ENCODE measurements around the gene TMEM50B.
"Not testable (repeated sequence)": the region's sequence is repeated elsewhere in the genome, so short reads cannot be mapped to it uniquely, and the experiment has no call there.

TMEM50B gene

GRCh38 chr21:33479679-33480480, at the start of gene TMEM50B:
Gene TMEM50B (minus strand): TSS chr21:33479974. CDS start chr21:33468885, 11,089 bp downstream.
- Mint-ChIP-seq H3K27me3 (no peaks in the 10 kb centered on the region), H3K4me1 (ENCODE audit: low read depth) (peaks cover 24% of the 10 kb centered on the region), H3K9me3 (ENCODE audit: low read depth) (no peaks in the 10 kb centered on the region), H3K36me3 (no peaks in the 10 kb centered on the region), H3K27ac (peak within 1 kb of the TSS; percentile 96), H3K4me3 (peak within 1 kb of the TSS; percentile 95)

- H3K27ac Mint-ChIP-seq: no peak overlapping the region
- H3K9me3 Mint-ChIP-seq (ENCODE audit: low read depth): no peaks in the 10 kb centered on the region
- H3K4me3 Mint-ChIP-seq: no peak overlapping the region
- peaks cover 5% of the 10 kb centered on the region for H3K36me3 Mint-ChIP-seq
- H3K4me1 Mint-ChIP-seq (ENCODE audit: low read depth): no peaks in the 10 kb centered on the region
- no peaks in the 10 kb centered on the region for H3K27me3 Mint-ChIP-seq
Measured at GRCh38 chr21:33522953-33523349, 43.2 kb upstream of the TMEM50B start.

- Mint-ChIP-seq H3K27me3 (no peaks in the 10 kb centered on the region), H3K27ac (no peak overlapping the region), H3K4me1 (ENCODE audit: low read depth) (no peaks in the 10 kb centered on the region), H3K4me3 (no peak overlapping the region), H3K9me3 (ENCODE audit: low read depth) (no peaks in the 10 kb centered on the region), H3K36me3 (peaks cover 5% of the 10 kb centered on the region)
Measured at GRCh38 chr21:33522297-33522952, 42.7 kb upstream of the TMEM50B start.

- Mint-ChIP-seq H3K4me3 (no peak overlapping the region), H3K27me3 (no peaks in the 10 kb centered on the region), H3K36me3 (peaks cover 16% of the 10 kb centered on the region), H3K9me3 (ENCODE audit: low read depth) (no peaks in the 10 kb centered on the region), H3K4me1 (ENCODE audit: low read depth) (peaks cover 3% of the 10 kb centered on the region), H3K27ac (no peak overlapping the region)
Measured at GRCh38 chr21:33518899-33519298, 39.1 kb upstream of the TMEM50B start.

- Mint-ChIP-seq H3K27ac (peak overlapping the region; percentile 51), H3K27me3 (no peaks in the 10 kb centered on the region), H3K9me3 (ENCODE audit: low read depth) (no peaks in the 10 kb centered on the region), H3K4me1 (ENCODE audit: low read depth) (peaks cover 3% of the 10 kb centered on the region), H3K4me3 (no peak overlapping the region), H3K36me3 (peaks cover 18% of the 10 kb centered on the region)
Measured at GRCh38 chr21:33514229-33514628, 34.5 kb upstream of the TMEM50B start.

- Mint-ChIP-seq H3K4me1 (ENCODE audit: low read depth) (peaks cover 3% of the 10 kb centered on the region), H3K36me3 (peaks cover 23% of the 10 kb centered on the region), H3K4me3 (no peak overlapping the region), H3K27ac (no peak overlapping the region), H3K9me3 (ENCODE audit: low read depth) (no peaks in the 10 kb centered on the region), H3K27me3 (no peaks in the 10 kb centered on the region)
Measured at GRCh38 chr21:33512481-33512880, 32.7 kb upstream of the TMEM50B start.

GRCh38 chr21:33511639-33512038, 31.9 kb upstream of the TMEM50B start:
- H3K27me3 Mint-ChIP-seq: no peaks in the 10 kb centered on the region
- no peak overlapping the region for H3K27ac Mint-ChIP-seq
- H3K9me3 Mint-ChIP-seq (ENCODE audit: low read depth): no peaks in the 10 kb centered on the region
- H3K4me1 Mint-ChIP-seq (ENCODE audit: low read depth): peaks cover 3% of the 10 kb centered on the region
- H3K36me3 Mint-ChIP-seq: peaks cover 25% of the 10 kb centered on the region
- H3K4me3 Mint-ChIP-seq: no peak overlapping the region

GRCh38 chr21:33510826-33511225, 31.1 kb upstream of the TMEM50B start:
- H3K4me3 Mint-ChIP-seq: no peak overlapping the region
- no peak overlapping the region for H3K27ac Mint-ChIP-seq
- H3K27me3 Mint-ChIP-seq: no peaks in the 10 kb centered on the region
- no peaks in the 10 kb centered on the region for H3K9me3 Mint-ChIP-seq (ENCODE audit: low read depth)
- H3K36me3 Mint-ChIP-seq: peaks cover 27% of the 10 kb centered on the region
- H3K4me1 Mint-ChIP-seq (ENCODE audit: low read depth): peaks cover 3% of the 10 kb centered on the region

- not testable (repeated sequence) for H3K9me3 Mint-ChIP-seq (ENCODE audit: low read depth); H3K4me3 Mint-ChIP-seq; H3K27ac Mint-ChIP-seq; H3K27me3 Mint-ChIP-seq; H3K4me1 Mint-ChIP-seq (ENCODE audit: low read depth)
- peaks cover 23% of the 10 kb centered on the region for H3K36me3 Mint-ChIP-seq
Measured at GRCh38 chr21:33507003-33507402, 27.2 kb upstream of the TMEM50B start.

GRCh38 chr21:33505833-33506232, 26.1 kb upstream of the TMEM50B start:
- Mint-ChIP-seq H3K36me3 (peaks cover 22% of the 10 kb centered on the region), H3K27me3 (no peaks in the 10 kb centered on the region), H3K4me1 (ENCODE audit: low read depth) (no peaks in the 10 kb centered on the region), H3K27ac (no peak overlapping the region), H3K9me3 (ENCODE audit: low read depth) (no peaks in the 10 kb centered on the region), H3K4me3 (no peak overlapping the region)

- Mint-ChIP-seq H3K27me3 (no peaks in the 10 kb centered on the region), H3K4me1 (ENCODE audit: low read depth) (peaks cover 5% of the 10 kb centered on the region), H3K36me3 (no peaks in the 10 kb centered on the region), H3K4me3 (no peak overlapping the region), H3K27ac (no peak overlapping the region), H3K9me3 (ENCODE audit: low read depth) (no peaks in the 10 kb centered on the region)
Measured at GRCh38 chr21:33496345-33496744, 16.6 kb upstream of the TMEM50B start.

- H3K9me3 Mint-ChIP-seq (ENCODE audit: low read depth): no peaks in the 10 kb centered on the region
- H3K27me3 Mint-ChIP-seq: no peaks in the 10 kb centered on the region
- no peak overlapping the region for H3K27ac Mint-ChIP-seq
- no peaks in the 10 kb centered on the region for H3K36me3 Mint-ChIP-seq
- no peak overlapping the region for H3K4me3 Mint-ChIP-seq
- peaks cover 8% of the 10 kb centered on the region for H3K4me1 Mint-ChIP-seq (ENCODE audit: low read depth)
Measured at GRCh38 chr21:33495743-33496142, 16.0 kb upstream of the TMEM50B start.

- H3K4me1 Mint-ChIP-seq (ENCODE audit: low read depth): peaks cover 11% of the 10 kb centered on the region
- H3K27ac Mint-ChIP-seq: no peak overlapping the region
- H3K36me3 Mint-ChIP-seq: no peaks in the 10 kb centered on the region
- H3K9me3 Mint-ChIP-seq (ENCODE audit: low read depth): no peaks in the 10 kb centered on the region
- H3K27me3 Mint-ChIP-seq: no peaks in the 10 kb centered on the region
- no peak overlapping the region for H3K4me3 Mint-ChIP-seq
Measured at GRCh38 chr21:33493756-33494155, 14.0 kb upstream of the TMEM50B start.

GRCh38 chr21:33492571-33492970, 12.8 kb upstream of the TMEM50B start:
- no peaks in the 10 kb centered on the region for H3K9me3 Mint-ChIP-seq (ENCODE audit: low read depth)
- peak overlapping the region; percentile 35 for H3K4me3 Mint-ChIP-seq
- H3K27ac Mint-ChIP-seq: no peak overlapping the region
- H3K36me3 Mint-ChIP-seq: no peaks in the 10 kb centered on the region
- peaks cover 11% of the 10 kb centered on the region for H3K4me1 Mint-ChIP-seq (ENCODE audit: low read depth)
- H3K27me3 Mint-ChIP-seq: no peaks in the 10 kb centered on the region

- H3K4me1 Mint-ChIP-seq (ENCODE audit: low read depth): peaks cover 11% of the 10 kb centered on the region
- no peaks in the 10 kb centered on the region for H3K27me3 Mint-ChIP-seq
- peak within 1 kb of the TSS; percentile 89 for H3K4me3 Mint-ChIP-seq
- H3K9me3 Mint-ChIP-seq (ENCODE audit: low read depth): no peaks in the 10 kb centered on the region
- peak within 1 kb of the TSS; percentile 89 for H3K27ac Mint-ChIP-seq
- no peaks in the 10 kb centered on the region for H3K36me3 Mint-ChIP-seq
Measured at GRCh38 chr21:33491373-33492102, 11.8 kb upstream of the TMEM50B start, which contains the start of gene DNAJC28. Gene DNAJC28 (minus strand): TSS chr21:33491716. CDS start chr21:33489393, 2,323 bp downstream.
